ENCODE results near the gene NCAPG. TPM values are rescaled to one million over a fixed set of nuclear protein-coding genes. Genes with fewer than 3 reads are reported as not detected.

NCAPG gene
- total RNA-seq, 1 experiment from 2014 or later = 38.6 TPM

DNA sequence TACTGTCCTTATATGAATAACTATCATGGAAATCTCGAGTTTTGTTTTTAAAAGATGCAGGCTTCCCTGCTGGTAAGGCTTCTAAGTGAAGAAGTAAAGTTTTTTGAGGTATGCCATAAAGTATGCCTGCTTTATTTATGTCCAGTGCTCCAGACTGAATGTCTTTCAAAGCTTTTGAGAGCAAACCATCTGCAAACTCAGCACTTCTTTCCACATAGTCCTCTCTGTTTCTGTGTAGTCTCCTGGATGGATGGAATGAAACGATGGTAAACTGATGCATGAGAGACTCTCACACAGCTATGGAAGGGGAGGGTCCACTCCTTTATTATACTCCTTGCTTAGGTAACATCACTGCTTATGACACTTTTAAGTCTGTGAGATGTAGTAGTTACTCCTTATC lies 73.7 kb downstream of the NCAPG start:
- TF ChIP-seq, protein P1, sequence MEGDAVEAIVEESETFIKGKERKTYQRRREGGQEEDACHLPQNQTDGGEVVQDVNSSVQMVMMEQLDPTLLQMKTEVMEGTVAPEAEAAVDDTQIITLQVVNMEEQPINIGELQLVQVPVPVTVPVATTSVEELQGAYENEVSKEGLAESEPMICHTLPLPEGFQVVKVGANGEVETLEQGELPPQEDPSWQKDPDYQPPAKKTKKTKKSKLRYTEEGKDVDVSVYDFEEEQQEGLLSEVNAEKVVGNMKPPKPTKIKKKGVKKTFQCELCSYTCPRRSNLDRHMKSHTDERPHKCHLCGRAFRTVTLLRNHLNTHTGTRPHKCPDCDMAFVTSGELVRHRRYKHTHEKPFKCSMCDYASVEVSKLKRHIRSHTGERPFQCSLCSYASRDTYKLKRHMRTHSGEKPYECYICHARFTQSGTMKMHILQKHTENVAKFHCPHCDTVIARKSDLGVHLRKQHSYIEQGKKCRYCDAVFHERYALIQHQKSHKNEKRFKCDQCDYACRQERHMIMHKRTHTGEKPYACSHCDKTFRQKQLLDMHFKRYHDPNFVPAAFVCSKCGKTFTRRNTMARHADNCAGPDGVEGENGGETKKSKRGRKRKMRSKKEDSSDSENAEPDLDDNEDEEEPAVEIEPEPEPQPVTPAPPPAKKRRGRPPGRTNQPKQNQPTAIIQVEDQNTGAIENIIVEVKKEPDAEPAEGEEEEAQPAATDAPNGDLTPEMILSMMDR (IDR thresholded peaks at IDR 0.05; ENCODE audit: unreplicated experiment) = no peak
- Mint-ChIP-seq H3K4me3 (ENCODE audit: unreplicated experiment) (no peak overlapping the region), H3K27me3 (ENCODE audit: insufficient read depth, unreplicated experiment) (no peaks in the 10 kb centered on the region), H3K36me3 (ENCODE audit: insufficient read depth, unreplicated experiment) (peaks cover 13% of the 10 kb centered on the region), H3K4me1 (ENCODE audit: insufficient read depth, unreplicated experiment) (no peaks in the 10 kb centered on the region), H3K9me3 (ENCODE audit: unreplicated experiment) (no peaks in the 10 kb centered on the region), H3K27ac (ENCODE audit: low read depth, unreplicated experiment) (no peak overlapping the region)
- intact Hi-C loops (cut with micrococcal nuclease) = no loop called here
- CTCF ChIA-PET = interaction anchor here (0.5 kb wide), 1 partner anchor 248 kb away, joined by 3 read pairs; no protein-coding TSS in a partner anchor
- no TSS peak for BruUV-seq (replicated peaks)
- no peak for DNase-seq (ENCODE audit: unreplicated experiment)
- POLR2A ChIA-PET = interaction anchor here (0.8 kb wide), 1 partner anchor 40 kb away, joined by 4 read pairs; no protein-coding TSS in a partner anchor

DNA sequence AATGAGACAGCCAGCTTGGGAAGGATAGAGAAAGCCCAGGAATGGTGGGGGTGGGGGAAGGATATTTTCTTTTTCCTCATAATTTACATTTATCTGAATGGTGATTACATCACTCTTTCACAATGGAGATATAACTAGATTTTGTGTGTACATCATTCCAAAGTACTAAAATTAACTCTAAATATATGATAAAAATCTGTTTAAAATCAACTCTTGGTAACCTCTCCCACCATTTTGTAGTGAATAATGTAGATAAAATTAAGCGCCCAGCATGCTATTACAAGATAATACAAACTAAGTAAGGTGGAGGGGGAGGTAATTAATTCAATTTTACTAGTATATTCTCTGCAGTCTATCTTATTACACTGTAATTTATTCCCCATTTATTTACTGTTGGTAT lies 78.9 kb downstream of the NCAPG start:
- BruUV-seq (replicated peaks) = no TSS peak
- CTCF ChIA-PET = no interaction called here
- peaks cover 2% of the 10 kb centered on the region for H3K36me3 Mint-ChIP-seq (ENCODE audit: insufficient read depth, unreplicated experiment)
- no peak for DNase-seq (ENCODE audit: unreplicated experiment)
- no peaks in the 10 kb centered on the region for H3K4me1 Mint-ChIP-seq (ENCODE audit: insufficient read depth, unreplicated experiment)
- intact Hi-C loops (cut with micrococcal nuclease) = no loop called here
- H3K4me3 Mint-ChIP-seq (ENCODE audit: unreplicated experiment) = no peak overlapping the region
- no peak overlapping the region for H3K27ac Mint-ChIP-seq (ENCODE audit: low read depth, unreplicated experiment)
- no peaks in the 10 kb centered on the region for H3K9me3 Mint-ChIP-seq (ENCODE audit: unreplicated experiment)
- TF ChIP-seq, protein P1 (IDR thresholded peaks at IDR 0.05; ENCODE audit: unreplicated experiment) = no peak
- no peaks in the 10 kb centered on the region for H3K27me3 Mint-ChIP-seq (ENCODE audit: insufficient read depth, unreplicated experiment)
- POLR2A ChIA-PET = no interaction called here

DNA sequence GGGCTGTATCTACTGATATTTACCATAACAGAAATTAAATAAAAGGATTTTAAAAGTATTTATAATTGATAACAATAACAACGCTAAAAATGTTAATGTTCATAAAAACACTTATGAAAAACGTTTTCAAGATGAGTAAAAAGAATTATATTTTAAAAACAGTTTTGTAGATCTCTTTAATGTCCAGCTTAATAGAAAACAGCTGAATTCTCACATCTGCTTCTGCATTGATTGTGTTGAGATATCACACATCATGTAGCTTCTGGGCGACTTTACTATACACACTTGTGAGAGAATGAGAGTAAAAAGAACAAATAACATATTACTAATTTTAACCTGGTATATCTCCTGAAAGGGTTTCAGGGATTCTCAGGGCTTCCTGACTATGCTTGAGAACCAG lies 83.6 kb downstream of the NCAPG start:
- no peak overlapping the region for H3K27ac Mint-ChIP-seq (ENCODE audit: low read depth, unreplicated experiment)
- no peak overlapping the region for H3K4me3 Mint-ChIP-seq (ENCODE audit: unreplicated experiment)
- no TSS peak for BruUV-seq (replicated peaks)
- peaks cover 8% of the 10 kb centered on the region for H3K4me1 Mint-ChIP-seq (ENCODE audit: insufficient read depth, unreplicated experiment)
- H3K9me3 Mint-ChIP-seq (ENCODE audit: unreplicated experiment) = no peaks in the 10 kb centered on the region
- POLR2A ChIA-PET = interaction anchor here (0.5 kb wide), 1 partner anchor 345 kb away, joined by 3 read pairs; no protein-coding TSS in a partner anchor
- CTCF ChIA-PET = interaction anchor here (0.8 kb wide), 1 partner anchor 95 kb away, joined by 3 read pairs; no protein-coding TSS in a partner anchor
- H3K36me3 Mint-ChIP-seq (ENCODE audit: insufficient read depth, unreplicated experiment) = peaks cover 7% of the 10 kb centered on the region
- DNase-seq (ENCODE audit: unreplicated experiment) = no peak
- TF ChIP-seq, protein P1 (IDR thresholded peaks at IDR 0.05; ENCODE audit: unreplicated experiment) = no peak
- intact Hi-C loops (cut with micrococcal nuclease) = no loop called here
- no peaks in the 10 kb centered on the region for H3K27me3 Mint-ChIP-seq (ENCODE audit: insufficient read depth, unreplicated experiment)

Other genes starting within 250 kb of the NCAPG start
- gene LAP3, start 233.8 kb upstream of the NCAPG start, total RNA-seq (2022) = 31.0 and 45.0 TPM in 2 replicates
- 31.8 and 32.1 TPM in 2 replicates for gene MED28, start 196.3 kb upstream of the NCAPG start, total RNA-seq (2022)
- gene FAM184B, start 29.4 kb upstream of the NCAPG start, total RNA-seq (2022) = not detected in 2 replicates
- gene DCAF16, start 222 bp upstream of the NCAPG start, total RNA-seq (2022) = 38.0 and 41.4 TPM in 2 replicates
- gene LCORL, start 210.8 kb downstream of the NCAPG start, total RNA-seq (2022) = 10.7 and 14.1 TPM in 2 replicates